ENCODE data around the gene ZNF333.
"Not testable (repeated sequence)": the region's sequence is repeated elsewhere in the genome, so short reads cannot be mapped to it uniquely, and the experiment has no call there.

Gene ZNF333

GRCh38 chr19:14769201-14769600 lies 79.4 kb downstream of the ZNF333 start:
- DNase-seq (ENCODE audit: low spot score): no peak

GRCh38 chr19:14770136-14770535 lies 80.3 kb downstream of the ZNF333 start:
- no peak for DNase-seq (ENCODE audit: low spot score)

- no peak for DNase-seq (ENCODE audit: low spot score)
These were observed 81.3 kb downstream of the ZNF333 start for GRCh38 chr19:14770944-14771839.

GRCh38 chr19:14772467-14772866 lies 82.6 kb downstream of the ZNF333 start:
- no peak for DNase-seq (ENCODE audit: low spot score)

- no peak for DNase-seq (ENCODE audit: low spot score)
These were observed 83.1 kb downstream of the ZNF333 start for GRCh38 chr19:14772995-14773394.

GRCh38 chr19:14773722-14774121 lies 83.9 kb downstream of the ZNF333 start:
- DNase-seq (ENCODE audit: low spot score): not testable (repeated sequence)

- no peak for DNase-seq (ENCODE audit: low spot score)
These were observed 84.5 kb downstream of the ZNF333 start for GRCh38 chr19:14774373-14774772.

GRCh38 chr19:14775326-14775725 lies 85.5 kb downstream of the ZNF333 start:
- not testable (repeated sequence) for DNase-seq (ENCODE audit: low spot score)

GRCh38 chr19:14775869-14776586 lies 86.2 kb downstream of the ZNF333 start:
- no peak for DNase-seq (ENCODE audit: low spot score)

GRCh38 chr19:14777645-14778044 lies 87.8 kb downstream of the ZNF333 start:
- not testable (repeated sequence) for DNase-seq (ENCODE audit: low spot score)

- DNase-seq (ENCODE audit: low spot score): not testable (repeated sequence)
These were observed 88.4 kb downstream of the ZNF333 start, which contains the start of gene ADGRE2 for GRCh38 chr19:14778110-14778845. Gene ADGRE2 (minus strand): TSS chr19:14778560. CDS start chr19:14776756, 1,804 bp downstream.

GRCh38 chr19:14779151-14779550 lies 89.3 kb downstream of the ZNF333 start:
- no peak for DNase-seq (ENCODE audit: low spot score)

- not testable (repeated sequence) for DNase-seq (ENCODE audit: low spot score)
These were observed 90.9 kb downstream of the ZNF333 start for GRCh38 chr19:14780622-14781225.

- DNase-seq (ENCODE audit: low spot score): not testable (repeated sequence)
These were observed 92.1 kb downstream of the ZNF333 start for GRCh38 chr19:14781713-14782536.

GRCh38 chr19:14782626-14783409 lies 93.0 kb downstream of the ZNF333 start:
- DNase-seq (ENCODE audit: low spot score): no peak

Measured in hematopoietic multipotent progenitor cell treated with erythropoietin and hydrocortisone succinate and interleukin-3 and kit ligand, for 15 days (in vitro differentiated cells).